GM23338 (cell line): ENCODE results near the gene PAMR1. TPM values are rescaled to one million over a fixed set of nuclear protein-coding genes. Genes with fewer than 3 reads are reported as not detected.

Experiments
- ATAC-seq: fragments of 200-7000 bp; cut with Tn5 transposase; 3 replicates; pipeline ENCODE4 v1.9.1; 2020
- DNase-seq: peaks from one replicate; pipeline ENCODE4 v3.0.0-alpha.2; 2015; ENCODE audit warnings: low spot score
- H2AFZ ChIP-seq: fragments of 200-600 bp; sonication (generic); 2 replicates; pipeline ENCODE4 v1.8.0; 2016; ENCODE audit warnings: antibody characterized with exemption, mild to moderate bottlenecking, moderate library complexity
- H3F3A ChIP-seq: fragments of 200-600 bp; sonication (generic); replicated peaks from 2 replicates; pipeline ENCODE4 v1.8.0; 2017; ENCODE audit warnings: antibody characterized with exemption, mixed run types, low read depth
- H3K27ac ChIP-seq: fragments of 200-600 bp; sonication (generic); 2 replicates; pipeline ENCODE4 v1.6.1; 2016; ENCODE audit warnings: low read depth
- H3K27me3 ChIP-seq: fragments of 200-600 bp; sonication (generic); 2 replicates; pipeline ENCODE4 v1.8.0; 2016; ENCODE audit warnings: mild to moderate bottlenecking, mixed run types, moderate library complexity; ENCODE audit not compliant: insufficient read depth
- H3K36me3 ChIP-seq: fragments of 200-600 bp; sonication (generic); 2 replicates; pipeline ENCODE4 v1.8.0; 2016; ENCODE audit warnings: mild to moderate bottlenecking; ENCODE audit not compliant: insufficient read depth
- H3K4me1 ChIP-seq: fragments of 200-600 bp; sonication (generic); 2 replicates; pipeline ENCODE4 v1.8.0; 2016; ENCODE audit warnings: mild to moderate bottlenecking, moderate library complexity; ENCODE audit not compliant: insufficient read depth
- H3K4me2 ChIP-seq: fragments of 200-600 bp; sonication (generic); 2 replicates; pipeline ENCODE4 v1.7.1; 2017; ENCODE audit warnings: mixed run types
- H3K4me3 ChIP-seq: fragments of 200-600 bp; sonication (generic); 2 replicates; pipeline ENCODE4 v1.6.1; 2016; ENCODE audit warnings: mixed run types
- H3K79me2 ChIP-seq: fragments of 200-600 bp; sonication (generic); replicated peaks from 2 replicates; pipeline ENCODE4 v1.8.0; 2017; ENCODE audit warnings: mild to moderate bottlenecking; ENCODE audit not compliant: insufficient read depth
- H3K9me2 ChIP-seq: fragments of 200-600 bp; sonication (generic); 2 replicates; pipeline ENCODE4 v1.8.0; 2017; ENCODE audit not compliant: insufficient read depth
- H4K20me1 ChIP-seq: fragments of 200-600 bp; sonication (generic); replicated peaks from 2 replicates; pipeline ENCODE4 v1.8.0; 2017; ENCODE audit warnings: mild to moderate bottlenecking; ENCODE audit not compliant: insufficient read depth
- H3K27ac Mint-ChIP-seq: 2 replicates; pipeline ENCODE4 v1.8.0; 2020; ENCODE audit warnings: inconsistent platforms, mild to moderate bottlenecking, moderate library complexity, mixed read lengths
- H3K27me3 Mint-ChIP-seq: 3 replicates; pipeline ENCODE4 v1.8.0; 2022; ENCODE audit warnings: low read depth, mild to moderate bottlenecking, moderate library complexity, mixed read lengths, inconsistent platforms; ENCODE audit not compliant: insufficient read depth, poor library complexity
- H3K36me3 Mint-ChIP-seq: 3 replicates; pipeline ENCODE4 v1.8.0; 2021; ENCODE audit warnings: low read depth, mild to moderate bottlenecking, inconsistent platforms, moderate library complexity, mixed read lengths
- H3K4me1 Mint-ChIP-seq: 3 replicates; pipeline ENCODE4 v1.8.0; 2020; ENCODE audit warnings: mild to moderate bottlenecking, inconsistent platforms, mixed read lengths
- H3K4me3 Mint-ChIP-seq: 3 replicates; pipeline ENCODE4 v1.8.0; 2021; ENCODE audit warnings: moderate library complexity, mild to moderate bottlenecking, inconsistent platforms, mixed read lengths
- H3K9me3 Mint-ChIP-seq: 3 replicates; pipeline ENCODE4 v1.8.0; 2020; ENCODE audit warnings: moderate library complexity, mild to moderate bottlenecking, inconsistent platforms, mixed read lengths
- CREB1 ChIP-seq: fragments of 250-450 bp; sonication (Bioruptor Pico); IDR thresholded peaks from 2 replicates; pipeline ENCODE4 v1.5.0; 2020; ENCODE audit warnings: low read depth, mild to moderate bottlenecking, moderate library complexity
- EZH2 ChIP-seq: fragments of 200-600 bp; sonication (generic); IDR thresholded peaks from one replicate; pipeline ENCODE4 v1.8.0; 2017; ENCODE audit warnings: antibody characterized with exemption, mild to moderate bottlenecking, low read depth; ENCODE audit not compliant: unreplicated experiment
- JUNB ChIP-seq: IDR thresholded peaks from one replicate; pipeline ENCODE4 v1.6.1; 2016; ENCODE audit warnings: antibody characterized with exemption; ENCODE audit not compliant: unreplicated experiment
- NANOG ChIP-seq: IDR thresholded peaks from 2 replicates; pipeline ENCODE4 v1.6.1; 2016; ENCODE audit warnings: antibody characterized with exemption, borderline replicate concordance
- ZNF331 ChIP-seq: fragments of 250-450 bp; sonication (Bioruptor Pico); IDR thresholded peaks from 2 replicates; pipeline ENCODE4 v1.5.0; 2020; ENCODE audit warnings: low read depth, mild to moderate bottlenecking, moderate library complexity
- polyA plus RNA-seq: library from polyadenylated mRNA; unstranded; fragments of >200 nt; fragmentation: Nextera tagmentation; extraction: Ambion mirVana; gene quantifications from 2 replicates; pipeline ENCODE4 v1.2.1, GENCODE V29; 2016
- total RNA-seq: library from RNA; depleted of rRNA; stranded (reverse); fragments of >200 nt; shearing (Covaris generic); gene quantifications from 2 replicates; pipeline ENCODE4 v1.2.3, GENCODE V29; 2014
- TF ChIP-seq, protein P1 (sequence below): fragments of 250-450 bp; sonication (Bioruptor Pico); IDR thresholded peaks from 2 replicates; pipeline ENCODE4 v1.5.0; 2020; ENCODE audit warnings: mild to moderate bottlenecking, moderate library complexity

PAMR1 gene
- total and polyA plus RNA-seq, 2 experiments from 2014 or later = 1.6 to 3.1 TPM

DNA sequence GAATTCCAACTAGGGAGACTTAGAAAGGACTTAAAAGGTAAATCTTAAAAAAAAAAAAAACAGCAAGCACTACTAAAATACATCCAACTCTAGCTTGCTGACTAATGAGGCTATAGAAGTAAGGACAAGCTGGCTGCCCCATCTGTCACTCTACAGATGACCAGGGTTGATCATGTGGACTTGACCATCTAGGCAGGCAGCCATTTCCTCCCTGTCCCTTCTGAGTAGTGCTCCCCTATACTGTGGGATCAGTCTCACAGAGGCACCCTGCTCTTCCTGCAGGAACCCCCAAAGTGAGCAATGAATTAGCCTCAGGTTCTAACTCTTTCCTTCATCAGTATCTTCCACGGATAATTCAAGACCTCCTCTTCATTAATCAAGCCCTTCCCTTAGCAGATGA, 118.4 kb downstream of the PAMR1 start:
- no peak overlapping the region for H2AFZ ChIP-seq
- H3K9me3 Mint-ChIP-seq = no peaks in the 10 kb centered on the region
- no peaks in the 10 kb centered on the region for H3K36me3 ChIP-seq
- no peak for ATAC-seq
- H3K4me3 ChIP-seq = no peak overlapping the region
- peaks cover 3% of the 10 kb centered on the region for H3K27me3 Mint-ChIP-seq
- no peak overlapping the region for H3K27ac ChIP-seq
- no peaks in the 10 kb centered on the region for H3K27me3 ChIP-seq
- no peaks in the 10 kb centered on the region for H3K36me3 Mint-ChIP-seq
- no peak overlapping the region for H3K27ac Mint-ChIP-seq
- no peaks in the 10 kb centered on the region for H3K79me2 ChIP-seq
- H3K4me3 Mint-ChIP-seq = no peak overlapping the region
- no peaks in the 10 kb centered on the region for H3F3A ChIP-seq
- no peaks in the 10 kb centered on the region for H3K9me2 ChIP-seq
- H3K4me2 ChIP-seq = no peak overlapping the region
- H3K4me1 Mint-ChIP-seq = peaks cover 5% of the 10 kb centered on the region; the same call in 2 of the 3 replicates
- no peaks in the 10 kb centered on the region; the same call in 1 of the 2 replicates for H4K20me1 ChIP-seq
- H3K4me1 ChIP-seq = no peaks in the 10 kb centered on the region
- DNase-seq = no peak
- TF ChIP-seq, protein P1, sequence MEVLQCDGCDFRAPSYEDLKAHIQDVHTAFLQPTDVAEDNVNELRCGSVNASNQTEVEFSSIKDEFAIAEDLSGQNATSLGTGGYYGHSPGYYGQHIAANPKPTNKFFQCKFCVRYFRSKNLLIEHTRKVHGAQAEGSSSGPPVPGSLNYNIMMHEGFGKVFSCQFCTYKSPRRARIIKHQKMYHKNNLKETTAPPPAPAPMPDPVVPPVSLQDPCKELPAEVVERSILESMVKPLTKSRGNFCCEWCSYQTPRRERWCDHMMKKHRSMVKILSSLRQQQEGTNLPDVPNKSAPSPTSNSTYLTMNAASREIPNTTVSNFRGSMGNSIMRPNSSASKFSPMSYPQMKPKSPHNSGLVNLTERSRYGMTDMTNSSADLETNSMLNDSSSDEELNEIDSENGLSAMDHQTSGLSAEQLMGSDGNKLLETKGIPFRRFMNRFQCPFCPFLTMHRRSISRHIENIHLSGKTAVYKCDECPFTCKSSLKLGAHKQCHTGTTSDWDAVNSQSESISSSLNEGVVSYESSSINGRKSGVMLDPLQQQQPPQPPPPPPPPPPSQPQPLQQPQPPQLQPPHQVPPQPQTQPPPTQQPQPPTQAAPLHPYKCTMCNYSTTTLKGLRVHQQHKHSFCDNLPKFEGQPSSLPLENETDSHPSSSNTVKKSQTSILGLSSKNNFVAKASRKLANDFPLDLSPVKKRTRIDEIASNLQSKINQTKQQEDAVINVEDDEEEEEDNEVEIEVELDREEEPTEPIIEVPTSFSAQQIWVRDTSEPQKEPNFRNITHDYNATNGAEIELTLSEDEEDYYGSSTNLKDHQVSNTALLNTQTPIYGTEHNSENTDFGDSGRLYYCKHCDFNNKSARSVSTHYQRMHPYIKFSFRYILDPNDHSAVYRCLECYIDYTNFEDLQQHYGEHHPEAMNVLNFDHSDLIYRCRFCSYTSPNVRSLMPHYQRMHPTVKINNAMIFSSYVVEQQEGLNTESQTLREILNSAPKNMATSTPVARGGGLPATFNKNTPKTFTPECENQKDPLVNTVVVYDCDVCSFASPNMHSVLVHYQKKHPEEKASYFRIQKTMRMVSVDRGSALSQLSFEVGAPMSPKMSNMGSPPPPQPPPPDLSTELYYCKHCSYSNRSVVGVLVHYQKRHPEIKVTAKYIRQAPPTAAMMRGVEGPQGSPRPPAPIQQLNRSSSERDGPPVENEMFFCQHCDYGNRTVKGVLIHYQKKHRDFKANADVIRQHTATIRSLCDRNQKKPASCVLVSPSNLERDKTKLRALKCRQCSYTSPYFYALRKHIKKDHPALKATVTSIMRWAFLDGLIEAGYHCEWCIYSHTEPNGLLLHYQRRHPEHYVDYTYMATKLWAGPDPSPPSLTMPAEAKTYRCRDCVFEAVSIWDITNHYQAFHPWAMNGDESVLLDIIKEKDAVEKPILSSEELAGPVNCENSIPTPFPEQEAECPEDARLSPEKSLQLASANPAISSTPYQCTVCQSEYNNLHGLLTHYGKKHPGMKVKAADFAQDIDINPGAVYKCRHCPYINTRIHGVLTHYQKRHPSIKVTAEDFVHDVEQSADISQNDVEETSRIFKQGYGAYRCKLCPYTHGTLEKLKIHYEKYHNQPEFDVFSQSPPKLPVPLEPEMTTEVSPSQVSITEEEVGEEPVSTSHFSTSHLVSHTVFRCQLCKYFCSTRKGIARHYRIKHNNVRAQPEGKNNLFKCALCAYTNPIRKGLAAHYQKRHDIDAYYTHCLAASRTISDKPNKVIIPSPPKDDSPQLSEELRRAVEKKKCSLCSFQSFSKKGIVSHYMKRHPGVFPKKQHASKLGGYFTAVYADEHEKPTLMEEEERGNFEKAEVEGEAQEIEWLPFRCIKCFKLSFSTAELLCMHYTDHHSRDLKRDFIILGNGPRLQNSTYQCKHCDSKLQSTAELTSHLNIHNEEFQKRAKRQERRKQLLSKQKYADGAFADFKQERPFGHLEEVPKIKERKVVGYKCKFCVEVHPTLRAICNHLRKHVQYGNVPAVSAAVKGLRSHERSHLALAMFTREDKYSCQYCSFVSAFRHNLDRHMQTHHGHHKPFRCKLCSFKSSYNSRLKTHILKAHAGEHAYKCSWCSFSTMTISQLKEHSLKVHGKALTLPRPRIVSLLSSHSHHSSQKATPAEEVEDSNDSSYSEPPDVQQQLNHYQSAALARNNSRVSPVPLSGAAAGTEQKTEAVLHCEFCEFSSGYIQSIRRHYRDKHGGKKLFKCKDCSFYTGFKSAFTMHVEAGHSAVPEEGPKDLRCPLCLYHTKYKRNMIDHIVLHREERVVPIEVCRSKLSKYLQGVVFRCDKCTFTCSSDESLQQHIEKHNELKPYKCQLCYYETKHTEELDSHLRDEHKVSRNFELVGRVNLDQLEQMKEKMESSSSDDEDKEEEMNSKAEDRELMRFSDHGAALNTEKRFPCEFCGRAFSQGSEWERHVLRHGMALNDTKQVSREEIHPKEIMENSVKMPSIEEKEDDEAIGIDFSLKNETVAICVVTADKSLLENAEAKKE (CRISPR knock-in tag) = no peak
- TF ChIP-seq NANOG = no peak
- TF ChIP-seq ZNF331 (CRISPR knock-in tag) = no peak
- no peak for TF ChIP-seq CREB1 (CRISPR knock-in tag)

DNA sequence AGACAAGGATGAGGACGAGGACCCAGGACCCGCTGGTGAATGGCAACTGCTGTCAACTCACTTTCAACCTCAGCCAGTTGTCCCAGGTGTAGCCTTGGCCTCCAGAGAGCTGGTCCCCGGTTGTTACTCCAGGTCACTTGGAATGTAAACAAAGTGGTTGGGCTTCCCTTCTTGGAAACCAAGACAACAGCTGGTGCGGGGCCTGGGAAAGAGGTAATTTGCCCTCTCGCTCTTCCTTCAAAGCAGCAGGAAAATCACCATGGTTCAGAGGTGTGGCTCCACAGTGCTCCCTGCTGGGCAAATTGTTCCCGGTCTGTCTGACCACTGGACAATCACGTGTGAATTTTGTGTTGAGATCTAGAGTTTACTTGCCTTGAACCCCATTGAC, 121.0 kb downstream of the PAMR1 start:
- no peak overlapping the region for H3K4me3 Mint-ChIP-seq
- Histone ChIP-seq H3K79me2 (no peaks in the 10 kb centered on the region), H3K9me2 (no peaks in the 10 kb centered on the region), H3K4me2 (no peak overlapping the region), H3K27me3 (no peaks in the 10 kb centered on the region), H2AFZ (no peak overlapping the region), H3K4me1 (peaks cover 16% of the 10 kb centered on the region; the same call in 1 of the 2 replicates), H3K36me3 (no peaks in the 10 kb centered on the region), H3F3A (no peaks in the 10 kb centered on the region), H4K20me1 (no peaks in the 10 kb centered on the region; the same call in 1 of the 2 replicates), H3K27ac (no peak overlapping the region), H3K4me3 (no peak overlapping the region)
- no peak overlapping the region for H3K27ac Mint-ChIP-seq
- DNase-seq (peak; percentile 87), ATAC-seq (peak; percentile 86)
- H3K27me3 Mint-ChIP-seq = peaks cover 3% of the 10 kb centered on the region
- no peaks in the 10 kb centered on the region for H3K9me3 Mint-ChIP-seq
- no peaks in the 10 kb centered on the region for H3K36me3 Mint-ChIP-seq
- peaks cover 17% of the 10 kb centered on the region; the same call in 2 of the 3 replicates for H3K4me1 Mint-ChIP-seq
- TF ChIP-seq JUNB = no peak
- TF ChIP-seq NANOG = no peak
- TF ChIP-seq, protein P1 (CRISPR knock-in tag) = peak; percentile 24; the same call in 1 of the 2 replicates
- TF ChIP-seq EZH2 = no peak
